ENCODE data around the gene ENKD1.

Gene ENKD1

DNA sequence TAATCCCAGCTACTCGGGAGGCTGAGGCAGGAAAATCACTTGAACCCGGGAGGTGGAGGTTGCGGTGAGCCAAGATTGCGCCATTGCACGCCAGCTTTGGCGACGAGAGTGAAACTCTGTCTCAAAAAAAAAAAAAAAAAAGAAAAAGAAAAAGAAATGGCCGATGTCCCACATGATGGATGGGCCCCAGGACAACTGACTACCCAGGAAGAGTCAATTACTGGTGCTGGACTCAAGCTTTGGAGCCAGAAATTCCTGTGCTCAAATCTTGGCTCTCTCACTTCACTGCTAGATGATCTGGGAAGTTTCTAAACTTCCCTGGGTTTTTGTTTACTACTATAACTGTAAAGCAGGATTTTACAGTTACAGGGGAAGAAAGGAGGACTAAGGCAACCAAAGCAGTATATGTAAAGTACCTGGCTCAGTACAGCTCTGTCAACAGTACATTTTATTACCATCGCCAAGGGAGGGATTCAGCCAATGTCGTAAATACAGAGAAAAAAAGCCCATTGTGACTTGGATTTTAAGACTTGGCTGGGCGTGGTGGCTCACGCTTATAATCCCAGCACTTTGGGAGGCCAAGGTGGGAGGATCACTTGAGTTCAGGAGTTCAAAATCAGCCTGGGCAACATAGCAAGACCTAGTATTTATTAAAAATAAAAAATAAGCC, 11.9 kb upstream of the ENKD1 start:
- DNase-seq, result no peak

DNA sequence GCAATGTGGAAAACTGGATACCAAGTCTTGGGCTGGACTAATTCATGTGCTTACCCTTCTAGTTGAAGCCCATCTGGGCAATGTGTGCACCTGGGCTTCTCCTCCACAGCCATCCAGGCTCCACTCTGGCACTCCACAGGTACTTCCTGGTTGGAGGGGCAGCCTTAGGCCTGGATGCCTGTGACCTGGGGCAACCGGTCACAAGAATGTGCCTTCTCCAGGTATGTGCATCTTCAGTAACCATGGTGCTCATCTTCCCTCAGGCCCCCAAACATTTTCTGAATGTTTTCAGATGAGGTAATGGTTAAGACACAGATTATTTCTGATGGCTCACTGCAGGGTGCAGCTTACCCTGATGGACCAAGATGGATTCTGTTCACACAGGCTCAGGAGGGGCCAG, 11.2 kb upstream of the ENKD1 start:
- no peak for DNase-seq

DNA sequence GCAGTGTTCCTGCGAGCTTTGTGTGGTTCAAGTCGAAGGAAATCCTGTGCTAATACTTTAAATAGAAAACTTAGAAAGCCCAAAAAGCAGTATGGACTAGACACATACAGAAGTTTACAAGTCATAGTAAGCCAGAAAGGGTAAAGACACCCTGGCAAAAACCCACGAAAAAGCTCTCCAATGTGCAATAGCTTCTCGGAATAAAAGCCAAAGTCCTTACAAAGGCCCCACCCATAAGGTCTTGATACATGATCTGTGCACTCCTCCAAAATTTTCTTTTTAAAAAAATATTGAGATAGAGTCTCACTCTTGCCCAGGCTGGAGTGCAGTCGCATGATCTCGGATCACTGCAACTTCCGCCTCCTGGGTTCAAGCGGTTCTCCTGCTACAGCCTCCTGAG, 10.4 kb upstream of the ENKD1 start:
- DNase-seq, result no peak

DNA sequence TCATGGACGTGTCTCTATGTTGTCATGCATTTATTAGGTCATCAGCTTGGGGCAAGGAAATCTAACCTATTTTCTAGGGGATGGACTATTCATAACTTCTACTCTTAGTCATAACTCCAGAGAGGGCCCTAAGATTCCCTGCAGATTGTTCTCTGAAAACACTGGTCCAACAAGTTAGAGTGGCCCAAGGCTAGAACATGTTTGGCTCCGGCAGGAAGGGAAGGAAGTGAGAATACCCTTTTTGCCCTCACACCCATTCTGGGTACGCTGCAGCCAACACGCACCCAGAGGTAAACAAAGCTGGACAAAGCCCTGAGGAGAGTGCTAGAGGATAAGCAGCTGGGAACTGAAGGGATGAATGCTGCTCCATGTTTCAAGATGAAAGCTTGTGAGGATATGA, 10.0 kb upstream of the ENKD1 start:
- no peak for DNase-seq

DNA sequence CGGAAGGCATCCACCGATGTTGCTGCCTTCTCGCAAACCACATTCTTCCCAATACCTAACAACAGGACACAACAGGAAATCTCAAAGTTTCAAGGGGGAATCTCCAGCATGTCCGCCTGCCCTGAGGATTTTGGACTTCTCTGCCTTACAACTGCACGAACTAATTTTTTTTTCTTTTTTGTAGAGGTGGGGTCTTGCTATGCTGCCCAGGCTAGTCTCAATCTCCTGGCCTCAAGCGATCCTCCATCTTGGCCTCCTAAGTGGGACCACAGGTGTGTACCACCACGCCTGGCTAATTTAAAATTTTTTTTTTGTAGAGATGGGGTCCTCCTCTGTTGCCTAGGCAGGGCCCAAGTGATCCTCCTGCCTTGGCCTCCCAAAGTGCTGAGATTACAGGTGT, 9.4 kb upstream of the ENKD1 start:
- DNase-seq, result no peak

DNA sequence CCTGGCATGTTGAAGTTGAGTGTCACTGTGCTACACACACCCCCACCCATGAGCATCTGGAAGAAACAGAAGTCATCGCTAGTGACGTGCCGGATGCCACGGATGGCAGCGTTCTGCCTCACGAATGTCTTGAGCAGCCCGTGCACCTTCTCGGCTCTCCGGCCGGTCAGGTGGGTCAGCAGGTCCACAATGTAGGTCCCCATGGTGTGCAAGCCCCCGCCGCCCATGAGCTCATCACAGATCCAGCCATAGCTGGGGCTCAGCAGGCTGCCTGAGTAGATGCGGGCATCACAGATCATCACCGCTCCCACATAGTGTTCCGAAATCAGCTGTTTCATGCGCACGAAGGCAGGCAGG, 9.0 kb upstream of the ENKD1 start:
- no peak for DNase-seq

DNA sequence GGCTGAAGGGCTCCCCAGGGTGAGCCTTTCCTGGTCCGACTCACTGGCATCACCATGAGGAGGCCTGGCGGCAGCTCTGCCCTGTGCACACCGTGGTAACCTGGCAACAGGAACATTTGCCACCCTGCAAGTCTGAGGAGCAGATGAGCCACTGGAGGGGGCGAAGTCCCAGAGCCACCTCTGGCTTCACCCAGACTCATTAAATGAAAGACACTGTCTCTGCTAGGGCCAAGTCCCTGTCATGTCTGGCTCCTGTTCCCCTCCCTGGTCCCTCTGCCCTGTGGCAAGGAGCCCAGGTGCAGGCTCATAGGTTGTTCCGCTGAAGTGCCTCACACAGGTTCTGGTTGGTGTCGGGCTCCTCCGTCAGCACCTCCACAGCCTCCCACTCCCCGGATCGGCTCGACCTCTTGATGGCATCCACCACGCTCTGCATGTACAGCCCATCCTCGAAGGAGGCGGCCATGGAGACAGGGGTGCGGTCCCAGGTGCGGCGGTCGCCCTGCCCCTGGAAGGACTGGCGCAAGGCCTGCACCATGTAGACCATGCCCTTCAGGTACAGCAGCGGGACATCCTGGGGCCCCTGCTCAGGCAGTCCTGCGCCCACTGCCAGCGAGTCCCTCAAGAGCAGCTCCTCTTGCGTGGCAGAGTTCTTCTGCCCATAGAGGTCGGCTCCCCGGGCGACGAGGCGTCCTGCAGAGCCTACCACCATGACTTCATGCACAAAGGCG, 8.5 kb upstream of the ENKD1 start:
- DNase-seq, result no peak

DNA sequence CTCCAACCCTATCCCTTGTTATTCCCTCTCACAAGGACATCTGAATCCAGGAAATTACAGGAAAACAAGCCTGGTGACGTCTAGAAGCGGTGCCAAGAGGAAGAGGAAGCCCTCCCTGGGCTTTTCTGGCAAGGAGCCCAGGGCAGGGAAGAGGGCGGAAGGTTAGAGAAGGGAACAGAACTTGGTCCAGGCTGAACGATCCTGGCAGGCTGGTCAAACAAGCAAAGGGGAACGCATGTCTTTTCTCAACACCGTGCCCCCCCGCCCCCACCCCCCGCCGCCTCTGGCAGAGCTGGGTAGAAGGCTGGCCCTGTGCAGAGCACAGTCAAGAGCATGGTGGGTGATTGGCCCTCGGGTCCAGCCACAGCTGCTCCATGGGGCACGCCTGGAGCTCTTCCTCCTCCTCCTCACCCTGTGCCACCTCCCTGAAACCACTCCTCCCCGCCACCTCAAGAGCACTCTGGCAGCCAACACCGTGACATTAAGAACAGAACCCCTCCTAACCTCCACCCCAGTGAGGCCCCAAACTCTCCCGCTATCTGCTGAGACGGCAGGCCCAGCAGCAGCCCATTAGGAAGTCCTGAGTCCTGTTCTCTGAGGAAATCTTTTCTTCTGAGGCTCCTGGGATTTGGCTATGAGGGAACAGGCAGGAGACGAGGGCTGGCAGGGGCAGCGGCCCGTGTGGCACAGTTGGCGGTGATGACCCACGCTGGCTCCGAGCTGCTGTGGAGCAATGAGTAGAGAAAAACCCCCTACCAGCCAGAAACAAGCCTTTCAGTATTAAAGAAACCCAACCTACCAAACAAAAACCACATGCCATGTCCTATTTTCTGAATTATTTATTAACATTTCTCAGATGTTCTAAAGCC, 7.4 kb upstream of the ENKD1 start:
- DNase-seq, result no peak

DNA sequence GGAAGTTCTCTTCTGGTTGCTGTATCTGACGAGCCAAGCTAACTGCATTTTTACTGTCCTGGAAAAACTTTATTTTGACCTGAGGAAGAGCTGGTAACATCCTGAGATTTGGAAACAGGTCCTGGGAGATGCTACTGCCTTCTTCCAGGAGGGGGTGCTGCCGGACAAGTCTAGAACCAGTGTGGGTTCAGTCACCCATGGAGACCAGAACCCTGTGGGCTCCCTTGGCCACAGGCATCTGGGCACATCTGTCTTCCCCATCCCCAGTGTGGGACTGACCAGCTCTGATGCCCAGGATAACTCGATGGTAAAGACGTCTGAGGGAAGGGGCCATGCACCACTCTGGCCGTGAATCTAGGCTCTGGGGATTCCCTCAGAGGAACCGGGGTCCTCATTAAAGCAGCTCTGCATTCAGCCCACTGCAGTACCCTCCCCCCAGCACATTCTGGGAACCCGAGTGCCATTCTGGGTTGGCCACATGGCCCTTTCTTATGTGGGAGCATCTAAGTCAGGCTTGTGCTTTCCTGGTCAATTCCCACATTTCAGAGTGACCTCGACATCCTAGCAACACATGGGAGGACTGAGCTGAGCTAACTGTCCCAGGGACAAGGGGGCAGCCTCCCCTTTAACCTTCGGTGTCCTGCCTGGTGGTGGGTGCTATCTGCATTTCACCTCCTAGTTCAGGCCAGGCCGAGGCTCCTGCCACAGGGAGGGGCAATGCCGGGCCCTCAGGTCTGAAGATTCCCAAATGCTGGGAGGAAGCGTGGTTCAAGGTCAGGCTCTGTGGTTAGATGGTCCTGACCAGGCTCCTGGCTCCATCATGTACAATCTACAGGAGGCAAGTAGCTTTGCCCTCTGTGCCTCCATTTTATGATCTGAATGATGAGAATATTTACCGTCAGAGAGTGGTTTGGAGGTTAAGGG, 6.5 kb upstream of the ENKD1 start:
- DNase-seq, result no peak

DNA sequence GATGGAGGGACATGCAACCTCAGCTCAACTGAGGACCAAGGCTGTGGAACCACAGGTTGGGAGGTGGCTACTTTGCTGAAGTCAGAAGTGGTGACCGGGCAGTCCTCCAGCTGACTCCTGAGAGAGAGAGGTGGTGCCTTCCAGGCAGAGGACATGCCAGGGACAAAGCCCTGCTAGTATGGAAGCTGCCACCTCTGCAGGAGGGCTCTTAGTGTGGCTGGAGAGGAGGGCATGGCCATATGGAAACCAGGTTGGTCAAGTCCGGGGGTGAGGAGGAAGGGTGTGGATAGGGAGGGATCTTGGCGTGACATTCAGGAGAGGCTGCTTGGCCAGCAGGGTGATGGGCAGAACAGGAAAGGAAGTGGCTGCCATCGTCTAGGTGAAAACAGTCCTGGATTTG, 5.8 kb upstream of the ENKD1 start:
- DNase-seq, result no peak

DNA sequence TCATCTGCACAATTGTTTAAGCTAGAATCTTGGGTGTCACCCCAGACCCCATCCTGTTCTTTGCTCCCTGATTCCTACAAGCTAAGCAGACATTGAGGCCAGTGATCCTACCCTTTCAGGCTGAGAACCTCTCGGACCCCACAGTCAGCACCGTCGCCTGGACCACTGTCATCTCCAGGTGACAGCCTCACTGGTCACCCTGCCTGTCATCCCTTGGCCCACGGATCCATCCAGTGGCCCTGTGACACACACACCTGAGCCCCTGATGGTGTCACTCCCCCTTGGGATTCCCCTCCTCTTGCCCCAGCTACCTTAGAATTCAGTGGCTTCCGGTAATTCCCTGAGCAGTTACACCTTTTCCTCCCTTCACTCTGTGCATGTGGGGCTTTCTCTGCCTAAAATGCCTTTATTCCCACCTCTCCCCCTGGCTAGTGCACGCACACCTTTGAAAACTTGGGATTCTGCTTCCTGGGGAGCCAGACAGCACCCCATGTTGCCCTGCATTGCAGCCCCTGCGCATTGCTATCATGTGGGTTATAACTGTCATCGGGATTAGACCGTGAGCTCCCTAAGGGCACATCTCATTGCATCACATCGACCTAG, 3.0 kb upstream of the ENKD1 start:
- DNase-seq, result no peak

DNA sequence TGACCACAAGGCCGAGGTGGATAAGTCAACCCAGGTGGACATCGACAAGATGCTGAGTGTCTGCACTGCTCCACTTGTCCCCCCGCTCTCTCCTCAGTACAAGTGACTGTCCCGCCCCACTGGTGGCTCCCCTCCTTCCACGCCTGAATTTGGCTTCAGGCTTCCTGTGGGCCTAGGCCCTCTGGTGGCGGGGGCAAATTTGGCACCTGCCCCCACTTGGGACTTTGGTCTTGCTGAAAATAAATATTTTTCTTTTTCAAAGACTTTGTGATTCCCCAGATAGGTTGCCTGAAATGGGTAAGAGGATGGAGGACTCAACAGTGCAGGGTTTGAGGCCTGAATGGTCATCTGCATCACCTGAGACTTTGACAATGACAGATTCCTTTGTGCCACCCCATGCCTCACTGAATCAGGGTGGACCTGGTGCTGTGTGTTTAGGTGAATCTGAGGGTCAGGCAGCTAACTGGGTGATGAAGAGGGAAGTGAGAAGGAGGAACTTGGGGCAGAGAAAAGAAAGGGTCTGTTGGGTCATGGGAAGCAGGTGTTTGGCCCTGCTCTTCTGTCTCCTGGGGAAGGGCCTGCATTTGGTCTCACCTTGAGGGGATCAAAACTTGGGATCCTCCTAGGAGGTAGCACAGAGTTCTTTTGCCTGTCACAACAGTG, 2.1 kb upstream of the ENKD1 start:
- DNase-seq, result no peak

DNA sequence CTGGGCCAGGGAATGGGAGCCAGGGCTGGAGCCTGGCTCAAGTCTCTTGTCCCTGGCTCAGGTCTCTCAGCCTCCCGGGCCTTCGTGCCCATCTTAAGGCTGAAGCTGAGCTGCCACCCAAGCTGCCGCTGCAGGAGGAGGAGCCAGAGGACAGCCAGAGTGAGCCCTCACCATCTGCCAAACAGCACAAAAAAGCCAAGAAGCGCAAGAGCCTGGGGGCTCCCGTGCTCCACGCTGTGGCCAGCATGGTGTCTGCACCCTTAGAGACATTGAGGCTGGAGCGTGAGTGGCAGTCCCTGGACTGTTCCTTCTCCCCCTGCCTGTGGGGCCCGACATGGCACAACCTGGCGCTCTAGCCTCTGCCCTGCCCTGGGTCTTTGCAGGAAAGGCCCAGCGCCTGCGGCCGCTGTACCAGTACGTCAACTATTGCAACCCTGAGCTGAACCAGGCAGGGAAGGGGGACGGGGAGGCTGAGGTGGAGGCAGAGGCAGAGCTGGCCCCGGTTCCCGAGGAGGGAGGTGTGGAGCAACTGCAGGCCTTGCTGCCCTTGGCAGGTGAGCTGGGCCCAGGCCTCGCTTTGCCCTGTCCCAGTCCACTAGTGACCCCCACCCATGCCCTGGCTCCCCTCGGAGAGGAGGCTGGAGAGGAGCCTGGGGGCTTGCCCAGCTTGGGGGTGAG, 1.4 kb upstream of the ENKD1 start:
- DNase-seq, result peak; percentile 61

DNA sequence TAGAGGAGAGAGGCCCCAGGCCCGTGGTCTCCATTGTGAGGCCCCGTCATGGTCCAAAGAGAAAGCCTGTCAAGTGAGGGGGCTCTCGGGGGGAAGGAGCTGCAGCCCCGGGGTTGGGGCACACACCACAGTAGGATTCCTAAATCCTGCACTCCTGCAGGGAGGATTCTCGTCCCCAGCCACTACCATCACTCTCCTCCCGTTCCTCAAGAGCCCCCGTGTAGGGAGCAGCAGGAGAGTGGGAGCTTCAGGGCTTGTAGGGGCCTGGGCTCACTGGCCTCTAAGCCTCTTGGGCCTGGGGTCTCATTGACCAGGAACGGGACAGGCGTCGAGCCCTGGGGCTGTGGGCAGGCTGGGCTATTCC, 885 bp upstream of the ENKD1 start:
- no peak for DNase-seq

DNA sequence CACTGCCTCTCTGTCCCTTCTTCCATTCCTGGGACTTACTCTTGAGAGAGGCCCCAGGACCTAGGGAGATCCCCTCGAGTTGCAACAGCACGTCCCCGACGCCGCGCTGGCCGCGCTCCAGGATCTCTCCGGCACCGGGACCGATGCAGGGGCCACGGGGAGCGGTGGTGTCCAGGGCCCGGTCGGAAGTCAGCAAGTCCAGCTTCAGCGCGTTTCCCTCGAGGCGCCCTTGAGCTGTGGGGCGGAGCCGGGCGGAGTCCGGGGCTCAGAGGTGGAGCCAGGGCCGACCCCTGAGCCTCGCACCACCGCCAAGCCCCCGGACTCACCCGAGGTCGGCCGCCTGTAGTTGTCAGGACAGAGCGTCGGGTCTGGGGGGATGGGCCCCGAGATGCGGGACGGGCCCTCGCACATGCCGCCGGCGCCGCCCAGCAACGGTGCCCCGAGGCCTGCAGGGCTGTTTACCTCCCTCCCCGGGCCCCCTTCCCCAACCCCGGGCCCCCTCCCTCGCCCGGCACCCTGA, 458 bp downstream of the ENKD1 start:
- no peak for DNase-seq

DNA sequence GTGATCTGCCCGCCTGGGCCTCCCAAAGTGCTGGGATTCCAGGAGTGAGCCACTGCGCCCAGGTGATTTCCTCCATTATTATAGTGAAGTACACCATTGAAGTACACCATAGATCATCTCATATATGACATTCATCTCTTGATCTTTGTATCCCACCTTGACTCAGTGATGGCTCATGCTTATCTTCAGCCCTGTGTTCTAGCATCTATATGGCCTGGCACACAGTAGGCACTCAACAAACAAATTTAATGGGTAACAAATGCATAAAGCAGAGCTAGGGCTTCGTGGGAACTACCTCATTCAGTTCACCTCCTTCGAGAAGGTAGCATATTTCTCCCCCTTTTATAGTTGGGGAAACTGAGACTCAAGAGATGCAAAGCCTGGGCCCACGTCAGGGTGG, 952 bp downstream of the ENKD1 start:
- no peak for DNase-seq

DNA sequence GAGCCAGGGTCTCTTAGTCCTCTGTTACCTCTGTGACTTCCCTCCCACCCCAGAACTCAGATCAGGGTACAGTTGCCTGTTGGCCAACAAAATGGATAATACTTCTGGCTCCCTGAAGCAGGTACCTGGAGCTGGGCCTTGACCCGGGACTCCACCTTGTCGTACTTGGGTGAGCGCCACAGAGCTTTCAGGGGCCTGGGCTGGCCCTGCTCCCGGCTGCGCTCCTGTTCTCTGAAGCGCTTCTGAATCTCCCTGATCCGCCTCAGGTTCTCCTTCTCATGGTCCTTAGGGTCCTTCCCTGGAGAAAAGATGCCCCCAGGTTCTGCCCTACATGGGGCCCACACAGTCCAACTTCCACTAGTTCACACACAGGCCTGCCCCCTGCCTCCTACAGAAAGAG, 1.7 kb downstream of the ENKD1 start:
- DNase-seq, result no peak

DNA sequence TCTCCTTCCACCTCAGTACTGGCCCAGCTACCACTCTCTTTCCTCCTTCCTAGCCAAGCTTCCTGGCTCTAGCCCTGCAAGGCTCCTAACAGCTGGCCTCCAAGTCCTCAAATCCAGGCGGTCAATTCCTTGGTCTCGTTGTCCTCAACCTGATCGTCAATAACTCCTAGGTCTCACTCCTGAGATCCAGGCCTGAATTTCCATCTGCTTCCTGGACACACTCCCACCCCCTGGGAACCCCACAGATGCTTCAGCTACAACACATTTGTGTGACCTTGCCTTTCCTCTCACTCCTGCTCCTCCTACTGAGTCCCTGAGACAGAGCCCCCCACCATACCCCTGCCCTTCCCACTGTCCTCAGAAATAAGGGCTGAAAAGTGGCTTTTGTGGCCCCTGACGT, 2.3 kb downstream of the ENKD1 start:
- DNase-seq, result no peak

DNA sequence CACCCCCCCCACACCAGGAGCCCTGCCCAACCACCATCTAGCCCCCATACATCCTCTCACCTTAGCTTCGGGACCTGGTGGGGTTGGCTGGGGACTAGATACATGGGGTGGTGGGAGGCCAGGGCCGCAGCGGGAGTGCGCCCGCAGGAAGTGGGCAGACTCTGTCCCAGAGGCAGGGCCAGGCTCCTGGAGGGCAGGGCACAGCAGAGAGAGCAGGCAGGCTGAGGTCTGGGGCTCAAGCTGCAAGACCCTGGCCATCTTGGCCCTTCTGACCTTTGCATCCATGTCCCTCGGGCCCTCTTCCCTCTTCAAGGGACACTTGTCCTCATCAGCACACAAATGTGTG, 2.7 kb downstream of the ENKD1 start:
- DNase-seq, result no peak

DNA sequence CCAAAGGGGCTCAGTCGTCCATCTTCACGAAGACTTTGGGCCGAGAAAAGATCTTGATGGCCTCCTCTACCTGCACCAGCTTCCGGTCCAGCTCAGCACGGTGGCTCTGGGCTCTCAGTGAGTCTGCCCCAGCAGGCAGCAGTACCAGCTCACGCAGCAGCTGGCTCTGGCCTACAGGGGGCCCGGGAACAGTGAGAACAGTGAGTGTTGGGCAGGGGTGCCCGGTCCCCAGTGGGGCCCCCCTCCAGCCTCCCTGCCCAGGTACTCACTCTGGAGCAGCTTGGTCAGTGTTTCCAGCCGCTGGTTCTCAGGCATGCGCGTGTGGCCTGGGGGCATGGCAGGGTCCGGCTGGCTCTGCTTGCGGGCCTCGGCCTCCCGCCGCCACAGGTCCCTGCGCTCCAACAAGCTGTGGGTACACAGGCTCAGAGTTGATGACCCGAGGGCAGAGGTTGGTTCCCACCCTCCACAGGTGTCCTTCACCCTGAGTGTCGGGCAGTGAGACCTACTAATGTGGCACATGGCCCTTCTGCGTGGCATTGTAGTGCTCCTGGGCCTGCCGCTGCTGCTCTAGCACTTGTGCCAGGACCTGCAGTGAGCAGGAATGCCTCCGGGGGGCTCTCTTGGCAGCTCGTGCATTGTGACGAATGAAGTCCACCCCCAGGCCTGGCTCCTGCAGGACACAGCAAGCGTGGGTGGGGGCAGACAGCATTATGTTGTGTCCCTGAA, 3.2 kb downstream of the ENKD1 start:
- DNase-seq, result no peak

DNA sequence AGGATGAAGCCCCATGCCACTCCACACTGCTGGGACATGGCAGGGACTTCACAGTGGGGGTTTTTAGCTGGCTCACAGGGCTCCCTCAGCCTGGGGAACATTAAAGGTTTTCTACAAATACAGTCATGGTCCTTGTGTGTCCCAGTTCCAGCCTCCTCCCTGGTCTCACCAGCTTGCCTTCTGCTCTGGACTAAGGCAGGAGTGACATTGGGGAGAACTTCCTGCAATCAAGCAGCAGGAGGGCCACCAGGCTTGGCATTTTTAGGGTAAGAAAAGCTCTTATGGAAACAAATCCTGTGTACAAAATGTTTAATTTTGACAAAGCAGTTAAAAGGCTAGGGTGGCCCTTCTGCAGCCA, 3.9 kb downstream of the ENKD1 start:
- DNase-seq, result no peak
